ENCODE measurements around the gene CCNY.

CCNY gene

GRCh38 chr10:35433851-35434426 is 97.6 kb downstream of the CCNY start:
- no peak for DNase-seq

DNA sequence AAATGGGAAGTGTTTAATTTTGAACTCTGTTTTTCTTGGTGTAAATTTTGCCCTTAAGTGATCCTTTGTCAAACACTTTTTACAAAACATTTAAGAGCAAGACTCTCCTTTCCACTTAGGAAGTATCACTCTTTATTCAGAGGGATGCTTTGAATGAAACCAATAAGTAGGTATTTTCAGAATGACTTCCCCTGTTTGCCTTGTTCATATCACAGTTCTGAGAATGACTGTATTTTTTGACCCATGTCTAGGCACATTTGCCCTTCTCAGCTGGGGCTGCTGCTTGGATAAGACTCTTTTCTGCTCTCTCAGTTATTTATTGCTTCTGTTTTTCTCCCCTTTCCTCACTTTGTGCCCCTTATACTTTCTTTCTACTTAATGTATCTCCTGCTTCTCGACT is 98.2 kb downstream of the CCNY start:
- DNase-seq: no peak

DNA sequence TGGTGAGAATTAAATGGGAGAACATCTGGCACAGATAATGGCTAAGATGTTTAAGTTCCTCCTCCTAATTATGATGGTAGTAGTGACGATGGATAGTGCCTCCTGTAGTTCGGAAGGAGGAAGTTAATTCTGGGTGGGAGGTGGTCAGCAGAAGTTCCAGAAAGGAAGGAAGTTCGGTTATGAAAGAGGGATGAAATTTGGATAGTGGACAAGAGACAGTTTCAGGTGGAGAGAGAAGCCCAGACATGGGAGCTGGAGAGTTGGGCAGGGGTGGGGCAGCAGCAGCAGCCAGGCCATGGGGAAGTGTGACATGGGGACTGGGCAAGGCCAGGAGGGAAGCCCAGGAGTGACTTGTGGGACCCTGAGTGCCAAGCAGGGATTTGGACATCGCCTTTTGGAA is 99.5 kb downstream of the CCNY start:
- DNase-seq: peak; percentile 72 to 79

- no peak for DNase-seq
Measured at GRCh38 chr10:35437829-35438228, 101.5 kb downstream of the CCNY start.

GRCh38 chr10:35438718-35439571 is 102.6 kb downstream of the CCNY start:
- DNase-seq: no peak

DNA sequence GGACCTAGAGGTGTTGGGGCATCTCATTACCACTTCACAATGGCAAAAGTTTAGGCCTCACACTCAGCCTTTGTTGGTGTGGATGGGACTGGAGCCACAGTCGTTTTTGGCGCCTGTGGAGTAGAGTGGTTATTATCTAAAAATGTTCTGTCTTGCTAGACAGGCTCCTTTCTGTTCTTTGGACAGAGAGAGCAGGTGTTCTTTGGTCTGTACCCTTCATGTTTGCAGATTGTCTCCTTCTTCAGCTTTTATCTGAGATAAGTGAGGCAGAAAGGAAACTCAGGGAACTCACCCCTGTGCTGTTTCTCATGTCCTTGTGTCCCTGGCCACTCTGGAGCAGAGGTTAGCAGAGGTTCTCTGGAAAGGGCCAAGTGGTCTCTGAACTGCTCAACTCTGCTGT is 103.7 kb downstream of the CCNY start:
- no peak for DNase-seq

DNA sequence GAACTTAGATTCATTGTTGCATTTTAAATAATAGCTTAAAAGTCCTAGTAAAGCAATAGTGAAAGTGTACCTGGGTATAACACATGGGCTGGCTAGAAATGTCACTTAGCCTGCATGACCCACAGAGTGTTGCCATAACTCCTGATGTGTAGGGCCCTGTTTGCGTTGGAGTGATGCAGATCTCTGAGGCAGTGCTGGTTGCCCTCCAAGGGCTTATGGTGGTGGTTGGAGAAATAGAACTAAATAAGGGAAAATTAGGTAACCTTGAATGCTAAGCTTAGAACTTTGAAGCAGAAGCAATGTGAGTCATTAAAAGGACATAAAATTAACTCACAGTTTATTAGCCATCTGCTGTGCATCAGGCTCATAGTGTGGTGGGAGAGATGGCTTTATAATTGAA is 105.7 kb downstream of the CCNY start:
- no peak for DNase-seq

DNA sequence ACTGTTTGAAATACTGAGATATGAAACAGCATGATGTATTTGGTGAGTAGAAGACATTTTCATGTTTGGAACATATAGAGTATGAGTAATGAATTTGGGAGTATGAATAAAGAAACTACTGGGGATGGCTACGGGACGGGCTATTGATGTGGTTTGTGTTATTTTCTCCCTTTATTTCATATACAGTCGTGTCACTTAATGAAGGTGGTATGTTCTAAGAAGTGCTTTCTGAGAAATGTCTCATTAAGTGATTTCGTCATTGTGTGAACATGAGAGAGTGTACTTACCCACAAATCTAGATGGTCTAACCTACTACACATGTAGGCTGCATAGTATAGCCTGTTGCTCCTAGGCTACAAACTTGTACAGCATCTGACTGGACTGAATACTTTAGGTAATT is 106.3 kb downstream of the CCNY start:
- DNase-seq: no peak

GRCh38 chr10:35443858-35444257 is 107.5 kb downstream of the CCNY start:
- no peak for DNase-seq

DNA sequence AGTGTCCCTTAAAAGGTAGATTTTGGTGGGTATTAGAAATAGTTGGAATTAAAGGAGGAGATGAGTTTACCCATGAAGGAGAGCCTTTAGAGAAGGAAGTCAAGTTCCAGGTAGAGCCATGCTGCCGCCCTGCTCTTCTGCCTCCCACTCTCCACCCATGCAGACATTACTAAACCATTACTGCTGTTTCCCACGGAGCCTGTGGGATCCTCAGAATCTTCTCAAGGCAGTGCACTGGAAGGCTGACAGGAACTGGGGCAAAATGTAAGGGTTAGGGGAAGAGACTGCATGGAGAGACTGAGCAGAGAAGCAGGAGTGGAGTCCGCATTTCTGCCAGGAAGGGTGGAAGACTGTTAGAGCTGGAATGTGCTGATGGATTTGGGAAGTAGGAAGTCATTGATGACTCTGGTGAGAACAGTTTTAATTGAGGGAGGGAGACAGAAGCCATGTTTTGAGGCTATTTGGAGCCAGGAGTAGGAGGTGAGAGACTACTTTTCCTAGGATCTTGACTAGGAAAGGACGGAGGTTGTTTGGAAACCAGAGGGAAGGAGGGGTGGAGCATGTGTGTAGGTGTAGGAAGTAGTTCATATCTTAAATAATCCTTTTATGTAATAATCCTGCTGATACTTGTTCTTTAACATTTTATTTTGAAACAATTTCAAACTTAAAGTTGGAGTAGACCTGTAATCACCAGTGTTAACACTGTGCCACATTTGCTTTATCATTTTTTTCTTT is 109.0 kb downstream of the CCNY start:
- no peak for DNase-seq

DNA sequence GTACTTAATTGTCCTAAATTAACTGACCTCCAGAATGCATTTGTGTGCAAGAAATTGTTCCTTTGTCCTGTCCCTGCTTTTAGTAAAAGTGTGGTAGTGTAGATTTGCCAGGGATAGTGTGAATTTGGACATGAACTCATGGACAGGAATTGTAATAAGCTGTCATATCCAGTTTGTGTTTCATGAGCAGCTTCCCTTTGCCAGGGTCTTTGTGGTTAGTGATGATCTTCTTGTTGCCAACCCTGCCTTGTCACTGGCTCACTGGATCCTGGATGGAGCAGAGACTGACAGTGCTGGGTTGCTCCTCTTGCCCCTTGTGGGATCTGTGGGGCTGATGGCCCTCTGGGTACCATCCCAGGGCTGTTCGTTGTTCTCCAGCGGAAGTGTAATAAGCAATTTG is 110.1 kb downstream of the CCNY start:
- no peak for DNase-seq

DNA sequence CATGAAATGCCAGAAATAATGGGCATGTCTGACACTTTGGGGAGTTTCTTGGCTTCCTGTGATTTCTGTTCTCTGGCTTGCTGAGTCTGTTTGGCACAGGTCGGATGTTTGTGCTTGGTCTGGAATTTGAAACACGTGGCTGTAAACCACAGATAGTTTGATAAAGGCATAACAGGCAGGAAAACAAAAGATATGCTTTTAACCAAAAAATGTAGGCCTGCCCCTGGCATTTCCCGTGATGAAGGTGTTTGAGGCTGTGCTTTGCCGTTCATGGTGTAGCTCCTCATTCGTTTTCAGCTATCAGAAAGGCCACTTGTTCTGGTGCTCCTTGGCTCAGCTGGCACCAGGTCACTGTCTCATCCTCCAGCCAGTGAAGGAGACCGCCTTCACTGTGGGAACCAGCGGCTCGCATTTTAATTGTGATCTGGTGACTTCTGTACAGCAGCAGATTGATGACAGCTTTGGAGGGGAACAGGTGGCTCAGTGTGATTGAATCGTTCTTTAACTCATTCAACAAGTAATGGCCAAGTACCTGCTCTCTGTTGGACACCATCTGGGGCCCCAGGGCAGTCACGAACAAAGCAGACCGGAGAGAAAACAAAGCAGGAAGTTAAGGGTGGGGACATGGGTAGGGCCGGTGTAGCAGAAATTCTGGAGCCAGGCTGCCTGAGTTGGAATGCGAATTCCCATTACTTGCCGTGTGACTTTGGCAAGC is 111.5 kb downstream of the CCNY start:
- no peak for DNase-seq

DNA sequence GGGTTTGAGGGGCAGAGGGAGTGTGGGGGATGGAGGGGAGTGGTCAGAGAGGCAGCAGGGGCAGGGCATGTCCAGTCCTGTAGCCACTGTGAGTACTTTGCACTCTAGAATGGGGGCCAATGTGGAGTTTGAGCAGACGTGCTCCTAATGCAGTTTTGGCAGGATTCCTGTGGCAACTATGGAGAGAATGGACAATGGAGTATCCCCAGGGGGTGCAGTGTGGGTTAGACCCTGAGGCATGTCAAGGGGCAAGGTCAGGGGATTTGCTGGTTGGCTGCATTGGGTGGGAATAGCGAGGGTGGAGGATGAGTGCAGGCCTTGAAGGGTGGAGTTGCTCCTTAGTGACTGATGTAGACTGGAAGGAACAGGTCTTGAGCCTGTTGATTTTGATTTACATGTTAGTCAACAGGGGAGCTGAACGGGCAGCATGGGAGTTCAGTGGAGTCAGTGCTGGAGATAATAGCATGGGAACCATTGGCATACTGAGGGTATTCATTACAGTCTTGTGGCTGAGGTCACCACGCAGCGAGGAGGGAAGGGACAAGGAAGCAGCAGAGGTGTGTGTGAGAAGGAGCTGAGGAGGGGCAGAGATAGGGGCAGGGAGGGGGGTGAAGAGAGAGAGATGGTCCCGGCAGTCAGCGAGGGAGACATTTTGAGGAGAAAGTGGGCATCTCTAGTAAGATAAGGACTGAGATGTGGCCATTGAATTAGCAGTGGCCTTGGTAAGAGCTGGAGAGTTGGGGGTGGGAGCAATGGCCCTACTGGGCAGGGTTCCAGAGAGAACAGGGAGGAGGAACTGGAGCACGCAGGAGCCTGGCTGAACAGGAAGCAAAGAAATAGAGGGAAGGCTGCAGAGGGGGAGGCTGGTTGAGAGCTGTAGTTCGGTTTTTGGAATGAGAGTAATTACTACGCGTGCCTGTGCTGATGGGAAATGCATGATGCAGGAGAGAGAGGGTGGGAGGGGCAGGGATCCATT is 112.7 kb downstream of the CCNY start:
- DNase-seq: peak in 1 of 2 donors; percentile 50

- no peak for DNase-seq
Measured at GRCh38 chr10:35449944-35450343, 113.6 kb downstream of the CCNY start.

- DNase-seq: peak; percentile 77 to 86
Measured at GRCh38 chr10:35451151-35452016, 115.1 kb downstream of the CCNY start.

DNA sequence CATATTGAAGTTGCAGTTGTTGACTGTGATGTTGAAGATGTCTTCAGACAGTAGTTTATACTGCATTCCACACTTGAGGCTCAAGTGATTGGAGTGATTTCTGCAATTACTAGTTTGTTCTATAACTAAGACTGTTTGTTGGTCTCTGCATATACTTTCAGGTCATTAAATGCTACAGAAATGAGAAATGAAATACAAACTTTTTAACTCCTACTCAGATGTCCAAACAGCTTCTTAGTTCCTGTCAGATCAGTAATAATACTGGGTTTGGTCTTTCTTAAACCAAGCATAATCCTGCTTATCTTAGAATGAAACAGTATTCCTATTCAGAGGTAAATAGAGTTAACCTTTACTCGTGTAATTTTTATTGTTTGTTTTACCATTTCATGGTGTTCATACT is 115.9 kb downstream of the CCNY start:
- DNase-seq: peak in 1 of 2 donors; percentile 29

DNA sequence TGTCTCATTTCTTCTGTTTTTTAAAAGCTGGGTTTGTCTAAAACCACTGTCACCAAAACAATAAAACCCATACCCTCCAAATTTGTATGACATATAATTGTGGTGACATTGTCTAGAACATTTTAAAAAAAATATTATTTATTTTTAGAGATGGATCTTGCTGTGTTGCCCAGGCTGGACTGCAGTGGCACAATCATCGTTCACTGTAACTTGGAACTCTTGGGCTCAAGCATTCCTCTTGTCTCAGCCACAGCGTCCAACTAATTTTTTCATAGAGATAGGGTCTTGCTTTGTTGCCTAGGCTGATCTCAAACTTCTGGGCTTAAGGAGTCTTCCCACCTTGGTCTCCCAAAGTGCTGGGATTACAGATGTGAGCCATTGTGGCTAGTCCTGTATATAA is 116.5 kb downstream of the CCNY start:
- DNase-seq: no peak

DNA sequence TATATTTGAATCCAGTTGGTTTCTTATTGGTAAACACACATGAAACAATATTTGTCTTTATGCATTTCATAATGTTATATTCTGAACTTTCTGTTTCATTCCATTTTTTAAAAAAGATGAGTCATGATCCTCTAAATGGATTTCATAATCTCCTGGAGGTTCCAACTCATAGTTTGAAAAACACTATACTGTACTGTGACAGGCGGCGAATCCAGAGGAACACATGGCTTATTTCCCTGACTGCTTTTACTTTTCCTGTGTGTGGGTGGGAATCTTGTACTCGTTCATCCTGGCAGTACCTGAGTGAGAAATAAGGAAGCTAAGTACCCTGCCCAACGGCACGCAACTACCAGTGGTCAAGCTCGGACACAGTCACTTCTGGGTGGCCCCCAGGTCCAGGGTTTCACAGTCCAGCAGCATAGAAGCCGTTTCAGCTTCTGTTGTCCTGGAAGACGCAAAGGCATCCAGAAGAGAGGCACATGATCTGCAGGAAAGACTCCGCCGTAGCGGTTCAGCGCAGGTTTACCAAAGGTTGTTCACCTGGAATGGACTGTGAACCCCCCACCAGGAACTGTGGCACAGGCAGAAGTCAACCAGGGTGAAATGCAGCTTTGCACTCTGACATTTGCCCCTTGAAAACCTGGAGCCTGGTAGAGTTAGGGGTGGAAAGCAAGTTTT is 117.7 kb downstream of the CCNY start:
- DNase-seq: peak; percentile 55 to 79

DNA sequence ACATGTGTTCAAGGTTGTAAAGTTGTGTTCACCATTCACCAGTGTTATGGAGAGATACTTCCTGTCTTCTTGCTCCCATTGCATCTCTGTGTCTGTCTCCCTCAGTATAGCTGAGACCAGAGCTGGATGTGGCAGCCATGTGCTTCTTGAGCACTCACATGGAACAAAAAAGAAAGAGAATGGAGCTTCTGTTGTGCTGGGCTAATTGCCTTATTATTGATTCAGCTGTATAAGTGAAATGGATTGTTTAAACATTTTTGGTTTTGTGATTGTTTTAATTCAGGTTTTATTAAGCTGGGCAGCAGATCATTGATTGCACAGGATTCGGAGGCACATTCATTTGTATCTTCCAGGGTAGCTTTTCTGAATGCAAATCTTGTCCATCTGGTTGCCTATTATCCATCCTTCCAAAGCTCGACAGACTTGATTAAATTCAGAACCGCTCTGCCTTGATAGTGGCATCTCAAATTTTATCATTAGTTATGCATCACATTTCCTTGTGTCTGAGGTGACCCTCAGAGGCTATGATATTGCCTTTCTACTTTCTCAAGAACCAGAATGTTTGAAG is 119.9 kb downstream of the CCNY start:
- no peak for DNase-seq

- no peak for DNase-seq
Measured at GRCh38 chr10:35456784-35457183, 120.5 kb downstream of the CCNY start.

Measured in inflammatory macrophage (primary cell).